ENCODE results near the gene LGALS1. TPM values are rescaled to one million over a fixed set of nuclear protein-coding genes. Genes with fewer than 3 reads are reported as not detected.

Gene LGALS1
- total RNA-seq, 1 experiment from 2014 or later: 61.4 TPM

DNA sequence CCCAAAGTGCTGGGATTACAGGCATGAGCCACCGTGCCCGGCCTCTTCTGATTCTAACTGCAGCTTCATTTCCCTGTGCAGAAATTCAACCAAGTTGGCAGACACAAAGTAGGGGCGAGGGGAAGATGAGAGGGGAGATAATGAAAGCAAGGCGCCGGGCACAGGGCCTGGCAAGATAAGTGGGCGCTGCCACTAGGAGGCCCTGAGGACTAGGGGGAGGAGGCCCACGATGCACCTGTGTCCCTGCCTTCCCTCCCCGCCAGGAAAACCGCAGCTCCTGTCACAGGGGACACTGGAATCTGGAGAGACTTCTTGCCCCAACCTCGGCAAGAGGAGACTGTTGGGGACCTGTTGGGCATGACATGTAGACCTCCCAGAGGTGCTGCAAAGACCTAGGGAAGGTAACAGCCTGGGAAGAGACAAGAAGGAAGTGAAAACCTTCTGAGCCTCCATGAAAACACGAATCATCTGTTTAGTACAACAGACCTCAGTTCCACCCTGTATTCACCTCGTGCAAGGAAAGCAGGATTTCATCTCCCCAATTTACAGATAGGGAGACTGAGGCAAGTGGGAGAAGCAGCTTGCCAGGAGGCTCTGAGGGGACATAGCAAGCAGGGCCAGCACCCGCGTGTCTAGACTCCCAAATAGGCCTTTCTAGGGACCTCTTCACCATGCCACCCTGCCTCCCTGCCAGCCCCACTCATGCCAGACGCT lies 3.1 kb upstream of the LGALS1 start:
- H3K4me3 Mint-ChIP-seq (ENCODE audit: low read depth, unreplicated experiment): no peak overlapping the region
- CTCF ChIA-PET: no interaction called here
- H3K9me3 Mint-ChIP-seq (ENCODE audit: low read depth, unreplicated experiment): no peaks in the 10 kb centered on the region
- H3K36me3 Mint-ChIP-seq (ENCODE audit: insufficient read depth, unreplicated experiment): peaks cover 28% of the 10 kb centered on the region
- no peak for DNase-seq
- no TSS peak for BruUV-seq (replicated peaks)
- TF ChIP-seq, protein P1, sequence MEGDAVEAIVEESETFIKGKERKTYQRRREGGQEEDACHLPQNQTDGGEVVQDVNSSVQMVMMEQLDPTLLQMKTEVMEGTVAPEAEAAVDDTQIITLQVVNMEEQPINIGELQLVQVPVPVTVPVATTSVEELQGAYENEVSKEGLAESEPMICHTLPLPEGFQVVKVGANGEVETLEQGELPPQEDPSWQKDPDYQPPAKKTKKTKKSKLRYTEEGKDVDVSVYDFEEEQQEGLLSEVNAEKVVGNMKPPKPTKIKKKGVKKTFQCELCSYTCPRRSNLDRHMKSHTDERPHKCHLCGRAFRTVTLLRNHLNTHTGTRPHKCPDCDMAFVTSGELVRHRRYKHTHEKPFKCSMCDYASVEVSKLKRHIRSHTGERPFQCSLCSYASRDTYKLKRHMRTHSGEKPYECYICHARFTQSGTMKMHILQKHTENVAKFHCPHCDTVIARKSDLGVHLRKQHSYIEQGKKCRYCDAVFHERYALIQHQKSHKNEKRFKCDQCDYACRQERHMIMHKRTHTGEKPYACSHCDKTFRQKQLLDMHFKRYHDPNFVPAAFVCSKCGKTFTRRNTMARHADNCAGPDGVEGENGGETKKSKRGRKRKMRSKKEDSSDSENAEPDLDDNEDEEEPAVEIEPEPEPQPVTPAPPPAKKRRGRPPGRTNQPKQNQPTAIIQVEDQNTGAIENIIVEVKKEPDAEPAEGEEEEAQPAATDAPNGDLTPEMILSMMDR (IDR thresholded peaks at IDR 0.05; ENCODE audit: unreplicated experiment): no peak
- no peaks in the 10 kb centered on the region for H3K4me1 Mint-ChIP-seq (ENCODE audit: low read depth, unreplicated experiment)
- no peak overlapping the region for H3K27ac Mint-ChIP-seq (ENCODE audit: unreplicated experiment)
- intact Hi-C loops (cut with micrococcal nuclease; ENCODE audit: unreplicated experiment): no loop called here
- H3K27me3 Mint-ChIP-seq (ENCODE audit: unreplicated experiment): no peaks in the 10 kb centered on the region

DNA sequence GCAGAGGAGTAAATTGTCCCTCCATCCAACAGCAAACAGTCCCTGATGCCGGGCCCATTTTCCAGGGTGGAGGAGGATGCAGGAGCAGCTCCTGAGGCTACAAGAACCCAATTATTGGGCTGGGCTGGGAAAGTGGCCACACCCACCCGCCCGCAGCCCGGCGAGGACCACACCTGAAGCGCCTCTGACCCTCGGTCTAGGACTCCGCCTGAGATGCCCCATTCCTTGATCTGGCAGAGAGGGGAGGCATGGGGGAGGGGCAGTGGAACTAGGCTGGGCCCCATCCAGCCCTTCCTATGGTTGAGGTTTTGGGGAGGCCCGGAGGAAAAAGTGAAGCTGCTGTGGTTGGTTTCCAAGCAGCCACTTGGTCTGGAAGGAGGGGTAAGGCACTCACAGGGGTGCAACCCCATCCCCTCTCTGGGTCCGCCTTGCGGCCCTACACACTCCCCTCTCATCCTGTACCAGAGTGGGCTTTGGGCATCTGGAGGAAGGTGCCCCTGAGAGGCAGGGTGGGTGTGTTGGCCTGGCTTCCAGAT lies 2.4 kb upstream of the LGALS1 start:
- no peak for DNase-seq
- H3K4me1 Mint-ChIP-seq (ENCODE audit: low read depth, unreplicated experiment): no peaks in the 10 kb centered on the region
- H3K36me3 Mint-ChIP-seq (ENCODE audit: insufficient read depth, unreplicated experiment): peaks cover 30% of the 10 kb centered on the region
- TF ChIP-seq, protein P1 (IDR thresholded peaks at IDR 0.05; ENCODE audit: unreplicated experiment): no peak
- H3K27me3 Mint-ChIP-seq (ENCODE audit: unreplicated experiment): no peaks in the 10 kb centered on the region
- CTCF ChIA-PET: no interaction called here
- no peak overlapping the region for H3K4me3 Mint-ChIP-seq (ENCODE audit: low read depth, unreplicated experiment)
- BruUV-seq (replicated peaks): no TSS peak
- H3K27ac Mint-ChIP-seq (ENCODE audit: unreplicated experiment): no peak overlapping the region
- H3K9me3 Mint-ChIP-seq (ENCODE audit: low read depth, unreplicated experiment): no peaks in the 10 kb centered on the region
- intact Hi-C loops (cut with micrococcal nuclease; ENCODE audit: unreplicated experiment): no loop called here

DNA sequence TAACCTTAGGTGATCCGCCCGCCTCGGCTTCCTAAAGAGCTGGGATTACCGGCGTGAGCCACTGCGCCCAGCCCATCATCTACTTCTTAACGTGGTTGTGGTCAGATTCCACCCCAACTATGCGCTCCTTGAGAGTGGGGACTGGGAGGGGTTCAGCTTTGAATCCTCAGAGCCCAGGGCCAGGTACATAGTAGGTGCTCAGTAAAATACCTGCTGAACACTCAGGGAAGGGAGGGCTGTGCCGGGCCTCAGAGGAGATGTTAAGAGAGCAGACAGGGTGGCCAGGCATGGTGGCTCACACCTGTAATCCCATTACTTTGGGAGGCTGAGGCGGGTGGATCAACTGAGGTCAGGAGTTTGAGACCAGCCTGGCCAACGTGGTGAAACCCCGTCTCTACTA lies 1.2 kb upstream of the LGALS1 start:
- no peaks in the 10 kb centered on the region for H3K4me1 Mint-ChIP-seq (ENCODE audit: low read depth, unreplicated experiment)
- peaks cover 31% of the 10 kb centered on the region for H3K36me3 Mint-ChIP-seq (ENCODE audit: insufficient read depth, unreplicated experiment)
- no peaks in the 10 kb centered on the region for H3K9me3 Mint-ChIP-seq (ENCODE audit: low read depth, unreplicated experiment)
- intact Hi-C loops (cut with micrococcal nuclease; ENCODE audit: unreplicated experiment): no loop called here
- TF ChIP-seq, protein P1 (IDR thresholded peaks at IDR 0.05; ENCODE audit: unreplicated experiment): no peak
- H3K27me3 Mint-ChIP-seq (ENCODE audit: unreplicated experiment): no peaks in the 10 kb centered on the region
- no peak for DNase-seq
- H3K27ac Mint-ChIP-seq (ENCODE audit: unreplicated experiment): peak overlapping the region; percentile 33
- no TSS peak for BruUV-seq (replicated peaks)
- CTCF ChIA-PET: interaction anchor here (0.6 to 2.6 kb wide), 2 partner anchors 13 to 31 kb away, joined by 4 to 16 read pairs; no protein-coding TSS in a partner anchor
- no peak overlapping the region for H3K4me3 Mint-ChIP-seq (ENCODE audit: low read depth, unreplicated experiment)

DNA sequence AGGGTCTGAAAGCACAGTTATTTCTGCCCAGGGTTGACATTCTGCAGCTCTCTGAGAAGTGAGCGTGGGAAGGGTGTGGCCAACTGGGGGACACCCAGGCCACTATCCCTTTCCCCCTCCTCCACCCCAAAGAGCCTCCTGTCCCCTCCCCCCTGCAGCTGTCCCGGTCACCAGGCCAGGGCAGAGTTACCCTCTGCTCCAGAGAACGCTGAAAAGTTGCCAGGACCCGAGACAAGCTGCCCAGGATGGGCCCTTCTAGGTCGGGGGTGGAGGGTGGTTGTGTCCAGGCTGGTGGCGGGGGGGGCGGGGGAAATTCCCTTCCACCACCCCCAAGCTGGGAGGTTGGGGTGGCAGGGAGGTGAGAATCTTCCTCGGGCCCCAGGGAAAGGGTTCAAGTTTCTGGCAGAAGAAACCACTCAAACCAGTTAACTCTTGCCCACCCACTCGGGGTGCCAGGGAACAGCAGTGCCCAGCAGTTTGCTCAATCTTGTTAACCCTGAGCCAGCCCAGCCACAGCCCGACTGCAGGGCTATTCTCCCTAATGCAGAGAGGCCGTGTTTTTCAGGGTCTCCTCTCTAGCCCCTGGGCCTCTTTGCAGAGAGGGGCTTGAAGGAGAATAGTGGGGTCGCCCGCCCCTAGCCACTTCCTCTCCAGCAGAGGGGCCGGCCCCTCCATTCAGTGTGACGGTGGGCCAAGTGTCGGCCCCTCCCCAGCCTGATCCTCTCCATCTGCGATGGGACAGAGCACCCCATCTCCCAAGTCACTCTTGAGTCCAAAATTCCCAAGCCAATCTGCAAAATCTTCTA lies 697 bp downstream of the LGALS1 start:
- intact Hi-C loops (cut with micrococcal nuclease; ENCODE audit: unreplicated experiment): no loop called here
- CTCF ChIA-PET: interaction anchor here (1.0 to 2.6 kb wide), 4 partner anchors 10 to 68 kb away, joined by 3 to 16 read pairs (median 4); partner anchors contain the start of gene NOL12
- H3K27ac Mint-ChIP-seq (ENCODE audit: unreplicated experiment): peak overlapping the region; percentile 80
- peak overlapping the region; percentile 68 for H3K4me3 Mint-ChIP-seq (ENCODE audit: low read depth, unreplicated experiment)
- TF ChIP-seq, protein P1 (IDR thresholded peaks at IDR 0.05; ENCODE audit: unreplicated experiment): no peak
- H3K4me1 Mint-ChIP-seq (ENCODE audit: low read depth, unreplicated experiment): peaks cover 2% of the 10 kb centered on the region
- H3K36me3 Mint-ChIP-seq (ENCODE audit: insufficient read depth, unreplicated experiment): peaks cover 38% of the 10 kb centered on the region
- DNase-seq: peak; percentile 46
- H3K9me3 Mint-ChIP-seq (ENCODE audit: low read depth, unreplicated experiment): no peaks in the 10 kb centered on the region
- TSS peak; percentile 24 for BruUV-seq (replicated peaks)
- no peaks in the 10 kb centered on the region for H3K27me3 Mint-ChIP-seq (ENCODE audit: unreplicated experiment)
